Endothelial cell of umbilical vein (primary cell): ENCODE data around the gene VKORC1. TPM values are rescaled to one million over a fixed set of nuclear protein-coding genes. Genes with fewer than 3 reads are reported as not detected.

Source experiments
- Bru-seq: library from RNA; stranded (reverse); fragments of 400-500 nt; gene quantifications from one replicate; lab custom pipeline; 2021; lab: Mats Ljungman, UMichigan
- BruChase-seq, 2 experiments: library from RNA; stranded (reverse); fragments of 400-500 nt; gene quantifications; one replicate each; lab custom pipeline; 2021; lab: Mats Ljungman, UMichigan
- BruUV-seq: library from RNA; stranded (reverse); fragments of 400-500 nt; replicated peaks from 2 replicates; lab custom pipeline; 2021; lab: Mats Ljungman, UMichigan
- CTCF ChIA-PET: fragments of 300-600, 350-600 bp; sonication (Branson Sonifier 250); formaldehyde crosslinking; loops from one replicate; lab custom pipeline; 2021; ENCODE audit warnings: antibody characterized with exemption, inconsistent platforms; lab: Charles Lee
- POLR2A ChIA-PET: fragments of 300-600, 350-600 bp; sonication (Branson Sonifier 250); formaldehyde crosslinking; loops from one replicate; lab custom pipeline; 2021; ENCODE audit warnings: antibody characterized with exemption, inconsistent platforms; lab: Charles Lee
- DNase-seq: peaks from one replicate; pipeline ENCODE4 v3.0.0-alpha.2; 2011; ENCODE audit warnings: low read depth, low spot score
- FAIRE-seq: peaks from 2 replicates; lab custom pipeline; 2011; peaks lifted over from hg19 to GRCh38; lab: Jason Lieb, UNC
- H2AFZ ChIP-seq: 2 replicates; pipeline ENCODE4 v1.6.0; 2012; ENCODE audit warnings: low read depth, low read length, control low read depth, inconsistent platforms
- H3K27ac ChIP-seq: 2 replicates; pipeline ENCODE4 v1.5.1; 2011; ENCODE audit warnings: low read depth, mild to moderate bottlenecking, control low read depth, low read length, moderate library complexity; ENCODE audit not compliant: insufficient read depth
- H3K27me3 ChIP-seq, 2 experiments: 2 replicates each; pipeline versions ENCODE4 v1.6.0 to v1.6.1; 2011; ENCODE audit warnings: low read length in 2 of 2, mixed read lengths in 1 of 2; ENCODE audit not compliant: control insufficient read depth in 2 of 2, insufficient read depth in 2 of 2
- H3K36me3 ChIP-seq, 2 experiments: 2 replicates in 1 of 2; 3 replicates in 1 of 2; pipeline ENCODE4 v1.5.1; 2011; ENCODE audit warnings: low read length in 2 of 2, mild to moderate bottlenecking in 1 of 2, moderate library complexity in 1 of 2; ENCODE audit not compliant: control insufficient read depth in 2 of 2, insufficient read depth in 2 of 2; ENCODE audit errors: extremely low read depth in 1 of 2
- H3K4me1 ChIP-seq: 3 replicates; pipeline ENCODE4 v1.5.1; 2011; ENCODE audit warnings: mild to moderate bottlenecking, low read length; ENCODE audit not compliant: control insufficient read depth, insufficient read depth; ENCODE audit errors: extremely low read depth
- H3K4me2 ChIP-seq: 2 replicates; pipeline ENCODE4 v1.6.1; 2011; ENCODE audit warnings: low read length, control low read depth, mixed read lengths; ENCODE audit not compliant: insufficient read depth
- H3K4me3 ChIP-seq, 3 experiments: fragments of 200-600 bp in 1 of 3; sonication (generic), shearing (Covaris generic) in 1 of 3; replicated peaks in 1 of 3; 2 replicates each; pipeline ENCODE4 v1.5.1; 2011 to 2016; ENCODE audit warnings: control low read depth in 3 of 3, low read length in 3 of 3, mild to moderate bottlenecking in 2 of 3, inconsistent platforms in 1 of 3, low read depth in 1 of 3, moderate library complexity in 1 of 3; ENCODE audit not compliant: insufficient read depth in 1 of 3
- H3K79me2 ChIP-seq: 2 replicates; pipeline ENCODE4 v1.6.0; 2012; ENCODE audit warnings: low read length, inconsistent platforms; ENCODE audit not compliant: control insufficient read depth, insufficient read depth
- H3K9ac ChIP-seq: replicated peaks from 2 replicates; pipeline ENCODE3; 2011; ENCODE audit warnings: low read length, control low read depth; ENCODE audit not compliant: insufficient read depth; ENCODE audit errors: extremely low read depth
- H3K9me1 ChIP-seq: replicated peaks from 3 replicates; pipeline ENCODE4 v1.6.0; 2011; ENCODE audit warnings: mild to moderate bottlenecking, low read length; ENCODE audit not compliant: control insufficient read depth, insufficient read depth; ENCODE audit errors: extremely low read depth
- H3K9me3 ChIP-seq: replicated peaks from 2 replicates; pipeline ENCODE4 v1.5.1; 2012; ENCODE audit warnings: low read length, inconsistent platforms; ENCODE audit not compliant: control insufficient read depth, insufficient read depth
- H4K20me1 ChIP-seq: replicated peaks from 2 replicates; pipeline ENCODE3; 2011; ENCODE audit warnings: mild to moderate bottlenecking, low read length; ENCODE audit not compliant: control insufficient read depth, insufficient read depth; ENCODE audit errors: extremely low read depth
- CTCF ChIP-seq, 2 donors: IDR thresholded peaks; 1 replicate in 1 of 2; 2 replicates in 1 of 2; pipeline ENCODE4 v1.5.1; 2011; ENCODE audit warnings: low read length in 2 of 2, mild to moderate bottlenecking in 2 of 2, moderate library complexity in 2 of 2, control low read depth in 1 of 2, inconsistent platforms in 1 of 2, low read depth in 1 of 2; ENCODE audit not compliant: insufficient read depth in 1 of 2; ENCODE audit errors: extremely low read depth in 1 of 2
- EZH2 ChIP-seq: IDR thresholded peaks from 2 replicates; pipeline ENCODE4 v1.6.1; 2012; ENCODE audit warnings: borderline replicate concordance, low read depth, mild to moderate bottlenecking, moderate library complexity, low read length, inconsistent platforms; ENCODE audit not compliant: severe bottlenecking
- FOS ChIP-seq: IDR thresholded peaks from 2 replicates; pipeline ENCODE4 v1.6.1; 2011; ENCODE audit warnings: mild to moderate bottlenecking, low read length, moderate library complexity, borderline replicate concordance; ENCODE audit not compliant: insufficient read depth
- GATA2 ChIP-seq: IDR thresholded peaks from 2 replicates; pipeline ENCODE4 v1.7.0; 2011; ENCODE audit warnings: low read depth, mild to moderate bottlenecking, moderate library complexity, mixed read lengths, low read length; ENCODE audit not compliant: insufficient read length, insufficient read depth
- JUN ChIP-seq: IDR thresholded peaks from 2 replicates; pipeline ENCODE4 v1.6.1; 2011; ENCODE audit warnings: borderline replicate concordance, low read depth; ENCODE audit not compliant: insufficient read length, insufficient read depth
- MAX ChIP-seq: IDR thresholded peaks from 2 replicates; pipeline ENCODE4 v1.6.1; 2011; ENCODE audit not compliant: insufficient read depth, insufficient read length
- MYC ChIP-seq: IDR thresholded peaks from one replicate; pipeline ENCODE4 v1.6.1; 2011; ENCODE audit warnings: mild to moderate bottlenecking, low read depth, low read length
- POLR2A ChIP-seq: IDR thresholded peaks from 2 replicates; pipeline ENCODE4 v1.6.1; 2012; ENCODE audit warnings: low read depth, mild to moderate bottlenecking, control low read depth, low read length
- POLR2AphosphoS5 ChIP-seq: IDR thresholded peaks from 2 replicates; pipeline ENCODE4 v1.6.1; 2012; ENCODE audit warnings: low read depth, mild to moderate bottlenecking, control low read depth, low read length, moderate library complexity; ENCODE audit not compliant: insufficient read depth
- dilution Hi-C: fragments of 300-500 bp; cut with MboI; formaldehyde crosslinking; loops from one replicate; pipeline ENCODE4 v1.15.0; 2019; ENCODE audit warnings: low sequenced_read_pairs; ENCODE audit not compliant: extremely low pct_ligation_motif_present
- intact Hi-C: fragments of 100-400 bp; cut with micrococcal nuclease; formaldehyde crosslinking; loops from one replicate; pipeline ENCODE4 v1.10.0; 2022
- long read RNA-seq: library from polyadenylated mRNA; stranded (forward); transcript quantifications from one replicate; pipeline ENCODE4 v2.0.0, GENCODE V29; 2021
- polyA minus RNA-seq, 3 experiments: library from RNA; depleted of rRNA, polyadenylated mRNA; stranded (reverse); fragments of >200 nt; gene quantifications; 1 replicate in 1 of 3; 2 replicates in 2 of 3; pipeline ENCODE4 v1.2.3, GENCODE V29; 2011
- polyA plus RNA-seq, 4 experiments: library from polyadenylated mRNA; depleted of rRNA in 3 of 4; stranded (reverse) in 3 of 4; unstranded in 1 of 4; fragments of >200 nt; gene quantifications; 2 replicates each; pipeline versions ENCODE4 v1.2.1 to v1.2.3, GENCODE V29; 2011 to 2012; ENCODE audit warnings: missing spikeins in 1 of 4
- total RNA-seq: library from RNA; stranded (reverse); gene quantifications from 2 replicates; pipeline ENCODE4 v1.2.3, GENCODE V29; 2021

VKORC1 gene
- total RNA-seq = 91.8 and 93.5 TPM in 2 replicates
- 586 and 728 TPM in 2 replicates for polyA plus RNA-seq
- 280 and 326 TPM in 2 replicates for polyA plus RNA-seq (2011; cell fraction: cytosol; rRNA removed)
- 108 and 116 TPM in 2 replicates for polyA plus RNA-seq (2011; cell fraction: nucleus; rRNA removed)
- polyA plus RNA-seq (2012) = 127 and 148 TPM in 2 replicates
- 286 and 321 TPM in 2 replicates for polyA minus RNA-seq
- polyA minus RNA-seq (2011; cell fraction: cytosol; rRNA and poly(A)+ RNA removed) = 75.9 TPM
- polyA minus RNA-seq (2011; cell fraction: nucleus; rRNA and poly(A)+ RNA removed) = 22.7 and 23.5 TPM in 2 replicates
- percentile 55 among the genes with signal in this experiment for Bru-seq, nascent RNA
- percentile 88 among the genes with signal in this experiment for BruChase-seq, experiment 1, labeled RNA remaining after a 6-hour chase
- percentile 69 among the genes with signal in this experiment for BruChase-seq, experiment 2, labeled RNA remaining after a 2-hour chase
- long read RNA-seq, transcript VKORC1-205 (3 exons, 1,012 nt) = major isoform, 215 of 278 reads
- long read RNA-seq, transcript VKORC1-201 (3 exons, 876 nt) = minor isoform, 6 of 278 reads
- long read RNA-seq, transcript VKORC1-203 (2 exons, 901 nt) = minor isoform, 44 of 278 reads
- long read RNA-seq, partial matches to known transcripts = 0 of 278 reads
- long read RNA-seq, other reads (novel, unspliced or antisense) = 13 of 278 reads

GRCh38 chr16:31094424-31095120 lies at the start of gene VKORC1:
Gene VKORC1, minus strand, starts transcription at chr16:31094797. Its CDS starts 68 bp downstream, at chr16:31094729.
- peaks cover 10% of the 10 kb centered on the region for H3K79me2 ChIP-seq
- H4K20me1 ChIP-seq = no peaks in the 10 kb centered on the region
- intact Hi-C loops (loop anchor here (1.0 to 2.0 kb wide), 8 partner anchors 14 to 141 kb away; partner anchors contain the start of genes BCKDK, HSD3B7, KAT8 and SETD1A), dilution Hi-C loops (no loop called here)
- ChIA-PET CTCF (interaction anchor here (1.0 to 6.5 kb wide), 7 partner anchors 21 to 141 kb away, joined by 4 to 66 read pairs (median 7); partner anchors contain the start of genes HSD3B7, KAT8, ZNF646 and ZNF668), POLR2A (no interaction called here)
- H3K4me2 ChIP-seq = peak within 1 kb of the TSS; percentile 41
- peaks cover 3% of the 10 kb centered on the region for H3K4me1 ChIP-seq
- H3K4me3 ChIP-seq = peak within 1 kb of the TSS; percentile 28 to 91 (median 62)
- no peaks in the 10 kb centered on the region for H3K9me1 ChIP-seq
- peak within 1 kb of the TSS; percentile 77 for H2AFZ ChIP-seq
- peak within 1 kb of the TSS; percentile 6 for H3K27ac ChIP-seq
- H3K36me3 ChIP-seq = peaks cover 2% of the 10 kb centered on the region in 2 experiments
- TF ChIP-seq POLR2A = peak; percentile 64
- no peak for TF ChIP-seq FOS
- TF ChIP-seq CTCF (IDR thresholded peaks at IDR 0.05; ENCODE audit: extremely low read depth in 1 of 2, insufficient read depth in 1 of 2, low read depth in 1 of 2, low read length in 2 of 2) = no peak
- no peak for TF ChIP-seq GATA2
- TF ChIP-seq POLR2AphosphoS5 = peak; percentile 61
- TF ChIP-seq JUN = no peak
- no peak for TF ChIP-seq MYC
- TF ChIP-seq MAX = peak; percentile 2
- no peak for TF ChIP-seq EZH2
- H3K9ac ChIP-seq = peak within 1 kb of the TSS; percentile 63
- FAIRE-seq (peak; percentile 99), DNase-seq (peak; percentile 97)
- H3K9me3 ChIP-seq = no peaks in the 10 kb centered on the region
- BruUV-seq = no TSS peak
- no peaks in the 10 kb centered on the region for H3K27me3 ChIP-seq
